K562 (cell line): Measurements from ENCODE around the gene IGF2BP3. TPM values are rescaled to one million over a fixed set of nuclear protein-coding genes. Genes with fewer than 3 reads are reported as not detected.

Experiments
- ATAC-seq: fragments of 200-7000 bp; cut with Tn5 transposase; 3 replicates; pipeline ENCODE4 v1.9.1; 2020; ENCODE audit warnings: moderate library complexity
- BruUV-seq: library from RNA; stranded (reverse); fragments of 400-500 nt; replicated peaks from 2 replicates; lab custom pipeline; 2021; lab: Mats Ljungman, UMichigan
- CTCF ChIA-PET: fragments of 300-600 bp; formaldehyde crosslinking; extraction: SDS; loops from one replicate; lab custom pipeline; 2021; ENCODE audit warnings: low intra/inter-chr PET ratio; lab: Yijun Ruan, JAX
- POLR2A ChIA-PET: fragments of 300-600, 350-650 bp; sonication (Branson Sonifier 250); formaldehyde crosslinking; extraction: SDS; loops from one replicate; lab custom pipeline; 2021; ENCODE audit warnings: antibody characterized with exemption, inconsistent platforms; lab: Yijun Ruan, JAX
- DNase-seq, 4 experiments: peaks; one replicate each; pipeline versions ENCODE4 v3.0.0 to v3.0.0-alpha.2; 2011 to 2018; ENCODE audit warnings: low spot score in 3 of 4, mixed read lengths in 3 of 4; ENCODE audit errors: extremely low read depth in 1 of 4
- FAIRE-seq: peaks from 2 replicates; lab custom pipeline; 2011; peaks lifted over from hg19 to GRCh38; lab: Jason Lieb, UNC
- H2AFZ ChIP-seq: 2 replicates; pipeline ENCODE4 v1.6.0; 2011; ENCODE audit warnings: low read depth, low read length, control low read depth, inconsistent platforms
- H3K27ac ChIP-seq: fragments of 200-600 bp; 3 replicates; pipeline ENCODE4 v1.8.0; 2011; ENCODE audit warnings: low read depth, mild to moderate bottlenecking, control low read depth, inconsistent platforms, low read length, moderate library complexity, mixed read lengths; ENCODE audit errors: extremely low read depth
- H3K27me3 ChIP-seq, 2 experiments: fragments of 300-600 bp in 1 of 2; 2 replicates in 1 of 2; 3 replicates in 1 of 2; pipeline versions ENCODE4 v1.6.0 to v1.8.0; 2011; ENCODE audit warnings: inconsistent platforms in 2 of 2, low read length in 2 of 2, mild to moderate bottlenecking in 1 of 2, mixed read lengths in 1 of 2, moderate library complexity in 1 of 2; ENCODE audit not compliant: control insufficient read depth in 2 of 2, insufficient read depth in 2 of 2
- H3K36me3 ChIP-seq: fragments of 300-600 bp; 3 replicates; pipeline ENCODE4 v1.8.0; 2011; ENCODE audit warnings: mild to moderate bottlenecking, low read length, inconsistent platforms; ENCODE audit not compliant: control insufficient read depth, insufficient read depth
- H3K4me1 ChIP-seq, 2 experiments: fragments of 200-600 bp in 1 of 2; replicated peaks in 1 of 2; 2 replicates in 1 of 2; 3 replicates in 1 of 2; pipeline versions ENCODE4 v1.5.1 to v1.8.0; 2011; ENCODE audit warnings: inconsistent platforms in 2 of 2, low read length in 2 of 2, mild to moderate bottlenecking in 1 of 2, mixed read lengths in 1 of 2, moderate library complexity in 1 of 2; ENCODE audit not compliant: control insufficient read depth in 2 of 2, insufficient read depth in 2 of 2
- H3K4me2 ChIP-seq: 2 replicates; pipeline ENCODE4 v1.6.1; 2011; ENCODE audit warnings: low read length, control low read depth, inconsistent platforms, mixed read lengths; ENCODE audit not compliant: insufficient read depth
- H3K4me3 ChIP-seq: fragments of 200-600 bp; sonication (generic), shearing (Covaris generic); 2 replicates; pipeline ENCODE4 v1.5.1; 2016; ENCODE audit warnings: control low read depth, inconsistent platforms
- H3K79me2 ChIP-seq: fragments of 200-600 bp; 3 replicates; pipeline ENCODE4 v1.8.0; 2011; ENCODE audit warnings: low read length, inconsistent platforms; ENCODE audit not compliant: control insufficient read depth, insufficient read depth
- H3K9ac ChIP-seq, 2 experiments: 2 replicates each; pipeline versions ENCODE4 v1.6.0 to v1.6.1; 2011; ENCODE audit warnings: low read depth in 2 of 2, low read length in 2 of 2, control low read depth in 1 of 2, inconsistent platforms in 1 of 2, mild to moderate bottlenecking in 1 of 2, mixed read lengths in 1 of 2; ENCODE audit not compliant: insufficient read depth in 1 of 2
- H3K9me1 ChIP-seq: one replicate; pipeline ENCODE4 v1.6.0; 2011; ENCODE audit warnings: inconsistent platforms, mild to moderate bottlenecking, low read length, moderate library complexity; ENCODE audit not compliant: control insufficient read depth, insufficient read depth
- H3K9me3 ChIP-seq: replicated peaks from 2 replicates; pipeline ENCODE4 v1.5.1; 2011; ENCODE audit warnings: low read depth, low read length, inconsistent platforms; ENCODE audit not compliant: control insufficient read depth, insufficient read depth
- H4K20me1 ChIP-seq: replicated peaks from 2 replicates; pipeline ENCODE4 v1.6.1; 2011; ENCODE audit warnings: low read length, inconsistent platforms, mixed read lengths; ENCODE audit not compliant: control insufficient read depth, insufficient read depth
- ELK3 ChIP-seq: fragments of 450-650 bp; formaldehyde crosslinking; IDR thresholded peaks from 2 replicates; pipeline ENCODE4 v1.4.0; 2020; ENCODE audit warnings: mild to moderate bottlenecking
- PTBP1 ChIP-seq: fragments of 200-400 bp; formaldehyde crosslinking; IDR thresholded peaks from 2 replicates; pipeline ENCODE4 v1.6.1; 2017; ENCODE audit warnings: low read depth, low read length
- SMAD2 ChIP-seq: fragments of 150-350 bp; IDR thresholded peaks from 2 replicates; pipeline ENCODE4 v1.6.1; 2014; ENCODE audit warnings: low read depth, mild to moderate bottlenecking, low read length
- WGBS: fragments of 100-300 bp; shearing (Covaris generic); methylation state at CpG from one replicate; pipeline ENCODE4 v1.1.6; 2016; ENCODE audit warnings: low coverage, mixed read lengths; ENCODE audit not compliant: insufficient coverage; ENCODE audit errors: missing lambda C conversion rate; 5-methylcytosine and 5-hydroxymethylcytosine counted together
- in situ Hi-C: fragments of 300-500 bp; cut with MboI; formaldehyde crosslinking; loops from 4 replicates; pipeline ENCODE4 v1.15.0; 2018; ENCODE audit warnings: inconsistent platforms, mixed read lengths
- intact Hi-C: fragments of 100-400 bp; cut with micrococcal nuclease; formaldehyde crosslinking; loops from 2 replicates; pipeline ENCODE4 v1.14.2; 2022
- polyA plus RNA-seq, 8 experiments: library from polyadenylated mRNA; depleted of rRNA in 4 of 8; stranded (reverse) in 5 of 8; unstranded in 3 of 8; fragments of >200 nt; fragmentation: Nextera tagmentation in 2 of 8; fragmentation: Illumina TruSeq in 1 of 8; extraction: Ambion mirVana in 2 of 8; extraction: Trizol in 1 of 8; gene quantifications; 2 replicates each; pipeline versions ENCODE4 v1.2.1 to v1.2.3, GENCODE V29; 2011 to 2014; ENCODE audit warnings: inconsistent platforms in 1 of 8, missing spikeins in 1 of 8
- total RNA-seq, 7 experiments: library from RNA; depleted of rRNA in 6 of 7; stranded (reverse); fragments of >200 nt in 6 of 7; fragmentation: Illumina TruSeq in 2 of 7; extraction: Trizol in 2 of 7; gene quantifications; 2 replicates each; pipeline versions ENCODE4 v1.2.1 to v1.2.3, GENCODE V29; 2011 to 2021; ENCODE audit warnings: low replicate concordance in 1 of 7

The IGF2BP3 gene
- total and polyA plus RNA-seq, 9 of the 15 experiments (the other 6 are each of a cell fraction or from before 2014, with no cell fraction given), result 8.4 to 88.1 (median 61.2) TPM

- H2AFZ ChIP-seq, result no peak overlapping the region
- no peak overlapping the region for H3K4me2 ChIP-seq
- no peaks in the 10 kb centered on the region for H4K20me1 ChIP-seq
- in situ Hi-C loops, result no loop called here
- no TSS peak for BruUV-seq
- CTCF ChIA-PET, result no interaction called here
- H3K79me2 ChIP-seq, result peaks cover 9% of the 10 kb centered on the region; the same call in 2 of the 3 replicates
- no peak for TF ChIP-seq ELK3 (CRISPR knock-in tag)
- no peak for TF ChIP-seq PTBP1
- TF ChIP-seq SMAD2, result no peak
- TF ChIP-seq, all 486 proteins: peak for 0
- peaks cover 60% of the 10 kb centered on the region for H3K36me3 ChIP-seq
- H3K9me1 ChIP-seq, result no peaks in the 10 kb centered on the region
- no peak for FAIRE-seq
- no peak overlapping the region for H3K9ac ChIP-seq
- H3K9me3 ChIP-seq, result no peaks in the 10 kb centered on the region
- no peak overlapping the region for H3K27ac ChIP-seq
- H3K27me3 ChIP-seq, result no peaks in the 10 kb centered on the region
- H3K4me1 ChIP-seq, result peaks cover 8 to 24% of the 10 kb centered on the region in 2 experiments
- DNase-seq, result no peak
- WGBS, result 89% methylated on average over 2 of the region's 2 CpGs
- POLR2A ChIA-PET, result interaction anchor here (0.6 to 1.1 kb wide), 3 partner anchors 13 to 89 kb away, joined by 3 to 4 read pairs (median 4); no protein-coding TSS in a partner anchor
- intact Hi-C loops, result loop anchor here (10.0 kb wide), 1 partner anchor 354 kb away; no protein-coding TSS in a partner anchor
- no peak overlapping the region for H3K4me3 ChIP-seq
- no peak for ATAC-seq
Observed at GRCh38 chr7:23350466-23350865, 119.8 kb downstream of the IGF2BP3 start.
